Smooth muscle cell (in vitro differentiated cells): ENCODE results near the gene RFX7. TPM values are rescaled to one million over a fixed set of nuclear protein-coding genes. Genes with fewer than 3 reads are reported as not detected.

Source experiments
- DNase-seq: peaks from one replicate; lab custom pipeline; 2025; ENCODE audit not compliant: unreplicated experiment; lab: John Stamatoyannopoulos, UW
- H2AFZ ChIP-seq: fragments of 200-600 bp; sonication (generic); 2 replicates; pipeline ENCODE4 v1.6.0; 2016; ENCODE audit warnings: antibody characterized with exemption, low read depth, mild to moderate bottlenecking
- H3F3A ChIP-seq: fragments of 200-600 bp; sonication (generic); 2 replicates; pipeline ENCODE4 v1.6.0; 2017; ENCODE audit warnings: antibody characterized with exemption, low read depth
- H3K27ac ChIP-seq: fragments of 200-600 bp; sonication (generic); 2 replicates; pipeline ENCODE4 v1.5.1; 2016; ENCODE audit warnings: low read depth, mild to moderate bottlenecking
- H3K27me3 ChIP-seq: fragments of 200-600 bp; sonication (generic); 2 replicates; pipeline ENCODE4 v1.6.1; 2016; ENCODE audit warnings: low read depth, mild to moderate bottlenecking
- H3K36me3 ChIP-seq: fragments of 200-600 bp; sonication (generic); 2 replicates; pipeline ENCODE4 v1.5.1; 2016; ENCODE audit warnings: low read depth
- H3K4me1 ChIP-seq: fragments of 200-600 bp; sonication (generic); 2 replicates; pipeline ENCODE4 v1.5.1; 2016; ENCODE audit warnings: low read depth
- H3K4me2 ChIP-seq: fragments of 200-600 bp; sonication (generic); 2 replicates; pipeline ENCODE4 v1.6.0; 2016; ENCODE audit warnings: mild to moderate bottlenecking
- H3K4me3 ChIP-seq: fragments of 200-600 bp; sonication (generic); 2 replicates; pipeline ENCODE4 v1.5.1; 2016; ENCODE audit warnings: mild to moderate bottlenecking
- H3K79me2 ChIP-seq: fragments of 200-600 bp; sonication (generic); 2 replicates; pipeline ENCODE4 v1.6.0; 2016; ENCODE audit warnings: low read depth, mild to moderate bottlenecking
- H3K9ac ChIP-seq: fragments of 200-600 bp; sonication (generic); 2 replicates; pipeline ENCODE4 v1.6.0; 2016; ENCODE audit warnings: low read depth
- H3K9me3 ChIP-seq: fragments of 200-600 bp; sonication (generic); replicated peaks from 2 replicates; pipeline ENCODE4 v1.5.1; 2016; ENCODE audit warnings: low read depth
- H4K20me1 ChIP-seq: fragments of 200-600 bp; sonication (generic); 2 replicates; pipeline ENCODE4 v1.6.0; 2016; ENCODE audit warnings: low read depth
- CTCF ChIP-seq: fragments of 200-600 bp; sonication (generic); IDR thresholded peaks from 2 replicates; pipeline ENCODE4 v1.5.1; 2017; ENCODE audit warnings: borderline replicate concordance, mild to moderate bottlenecking, antibody characterized with exemption; ENCODE audit not compliant: insufficient read depth, poor library complexity, severe bottlenecking
- WGBS: methylation state at CpG from one replicate; pipeline ENCODE4 v1.1.7; 2016; ENCODE audit warnings: low lambda C conversion rate; 5-methylcytosine and 5-hydroxymethylcytosine counted together
- polyA plus RNA-seq: library from polyadenylated mRNA; unstranded; fragments of >200 nt; fragmentation: Nextera tagmentation; extraction: Ambion mirVana; gene quantifications from 2 replicates; pipeline ENCODE4 v1.2.1, GENCODE V29; 2016
- total RNA-seq: library from RNA; depleted of rRNA; stranded (reverse); fragments of >200 nt; gene quantifications from 2 replicates; pipeline ENCODE4 v1.2.3, GENCODE V29; 2014

RFX7 gene
- total RNA-seq (18.5 and 19.3 TPM in 2 replicates), polyA plus RNA-seq (7.7 and 8.6 TPM in 2 replicates)

- H3K79me2 ChIP-seq, result peaks cover 51% of the 10 kb centered on the region
- H3K9ac ChIP-seq, result peak within 1 kb of the TSS; percentile 88
- H3K4me1 ChIP-seq, result peaks cover 43% of the 10 kb centered on the region
- peaks cover 4% of the 10 kb centered on the region for H3K27me3 ChIP-seq
- peaks cover 22% of the 10 kb centered on the region for H4K20me1 ChIP-seq
- H3K4me3 ChIP-seq, result peak within 1 kb of the TSS; percentile 95
- H3F3A ChIP-seq, result no peaks in the 10 kb centered on the region
- peak within 1 kb of the TSS; percentile 46 for H3K27ac ChIP-seq
- H2AFZ ChIP-seq, result peak within 1 kb of the TSS; percentile 96
- WGBS, result 0% methylated on average over 5 of the region's 85 CpGs
- no peaks in the 10 kb centered on the region for H3K36me3 ChIP-seq
- peak within 1 kb of the TSS; percentile 99 for H3K4me2 ChIP-seq
- no peak for TF ChIP-seq CTCF
- DNase-seq, result peak; percentile 55
- H3K9me3 ChIP-seq, result no peaks in the 10 kb centered on the region
These were observed at the start of gene RFX7 for GRCh38 chr15:56243163-56244037. TSS of gene RFX7 (minus strand) at chr15:56243879. CDS start at chr15:56243285, 594 bp downstream.

- Histone ChIP-seq H3K27me3 (no peaks in the 10 kb centered on the region), H3K27ac (no peak overlapping the region), H3K4me2 (no peak overlapping the region), H3K79me2 (no peaks in the 10 kb centered on the region), H3K4me1 (no peaks in the 10 kb centered on the region), H2AFZ (no peak overlapping the region), H3K36me3 (no peaks in the 10 kb centered on the region), H3K9me3 (no peaks in the 10 kb centered on the region), H3F3A (no peaks in the 10 kb centered on the region), H3K9ac (no peak overlapping the region), H3K4me3 (no peak overlapping the region), H4K20me1 (no peaks in the 10 kb centered on the region)
- no peak for DNase-seq
- no peak for TF ChIP-seq CTCF
- 91% methylated on average over 5 of the region's 5 CpGs for WGBS
These were observed 49.1 kb upstream of the RFX7 start for GRCh38 chr15:56292546-56293316.

- 84% methylated on average over 2 of the region's 2 CpGs for WGBS
- Histone ChIP-seq H3K9me3 (no peaks in the 10 kb centered on the region), H3K4me2 (no peak overlapping the region), H3K4me3 (no peak overlapping the region), H3K36me3 (no peaks in the 10 kb centered on the region), H3K9ac (no peak overlapping the region), H3K79me2 (no peaks in the 10 kb centered on the region), H3F3A (no peaks in the 10 kb centered on the region), H3K4me1 (no peaks in the 10 kb centered on the region), H4K20me1 (no peaks in the 10 kb centered on the region), H3K27ac (no peak overlapping the region), H3K27me3 (no peaks in the 10 kb centered on the region), H2AFZ (no peak overlapping the region)
- no peak for DNase-seq
- TF ChIP-seq CTCF, result no peak
These were observed 48.1 kb upstream of the RFX7 start for GRCh38 chr15:56291741-56292140.
